Hepatocyte (in vitro differentiated cells): ENCODE results near the gene ADRA1B. TPM values are rescaled to one million over a fixed set of nuclear protein-coding genes. Genes with fewer than 3 reads are reported as not detected.

Experiments used
- DNase-seq: peaks from one replicate; pipeline ENCODE4 v3.0.0-alpha.2; 2016; ENCODE audit warnings: low spot score
- H2AFZ ChIP-seq: fragments of 200-600 bp; sonication (generic); 2 replicates; pipeline ENCODE4 v1.6.0; 2016; ENCODE audit warnings: antibody characterized with exemption, mild to moderate bottlenecking
- H3K27ac ChIP-seq: fragments of 200-600 bp; sonication (generic); 2 replicates; pipeline ENCODE4 v1.5.1; 2016; ENCODE audit warnings: mild to moderate bottlenecking
- H3K27me3 ChIP-seq: fragments of 200-600 bp; sonication (generic); 2 replicates; pipeline ENCODE4 v1.6.1; 2016
- H3K36me3 ChIP-seq: fragments of 200-600 bp; sonication (generic); replicated peaks from 2 replicates; pipeline ENCODE4 v1.5.1; 2016; ENCODE audit warnings: low read depth; ENCODE audit not compliant: insufficient read depth
- H3K4me1 ChIP-seq: fragments of 200-600 bp; sonication (generic); 2 replicates; pipeline ENCODE4 v1.5.1; 2016; ENCODE audit warnings: mild to moderate bottlenecking, moderate library complexity; ENCODE audit not compliant: insufficient read depth
- H3K4me2 ChIP-seq: fragments of 200-600 bp; sonication (generic); 2 replicates; pipeline ENCODE4 v1.6.0; 2016
- H3K4me3 ChIP-seq: fragments of 200-600 bp; sonication (generic); 2 replicates; pipeline ENCODE4 v1.5.1; 2016; ENCODE audit warnings: mild to moderate bottlenecking
- H3K79me2 ChIP-seq: fragments of 200-600 bp; sonication (generic); 2 replicates; pipeline ENCODE4 v1.6.0; 2017; ENCODE audit warnings: mild to moderate bottlenecking
- H3K9me2 ChIP-seq: fragments of 200-600 bp; sonication (generic); replicated peaks from 2 replicates; pipeline ENCODE4 v1.6.0; 2017; ENCODE audit warnings: mild to moderate bottlenecking; ENCODE audit not compliant: insufficient read depth
- H3K9me3 ChIP-seq: fragments of 200-600 bp; sonication (generic); 2 replicates; pipeline ENCODE4 v1.5.1; 2016; ENCODE audit warnings: low read depth, mild to moderate bottlenecking
- H4K20me1 ChIP-seq: fragments of 200-600 bp; sonication (generic); 2 replicates; pipeline ENCODE4 v1.6.0; 2016; ENCODE audit warnings: mild to moderate bottlenecking; ENCODE audit not compliant: insufficient read depth, poor library complexity, severe bottlenecking
- CTCF ChIP-seq: fragments of 200-600 bp; sonication (generic); IDR thresholded peaks from 2 replicates; pipeline ENCODE4 v1.5.1; 2016; ENCODE audit warnings: antibody characterized with exemption, mild to moderate bottlenecking; ENCODE audit not compliant: poor library complexity
- EZH2 ChIP-seq: fragments of 200-600 bp; sonication (generic); IDR thresholded peaks from 2 replicates; pipeline ENCODE4 v1.6.1; 2016; ENCODE audit warnings: antibody characterized with exemption, mild to moderate bottlenecking, borderline replicate concordance
- EZH2phosphoT487 ChIP-seq: fragments of 200-600 bp; sonication (generic); IDR thresholded peaks from one replicate; pipeline ENCODE4 v1.6.1; 2018; ENCODE audit warnings: antibody characterized with exemption, mild to moderate bottlenecking, low read depth, moderate library complexity; ENCODE audit not compliant: unreplicated experiment, severe bottlenecking
- WGBS: methylation state at CpG from one replicate; pipeline ENCODE4 v1.1.6; 2016; ENCODE audit warnings: low lambda C conversion rate; ENCODE audit errors: missing lambda C conversion rate; 5-methylcytosine and 5-hydroxymethylcytosine counted together
- polyA plus RNA-seq: library from polyadenylated mRNA; unstranded; fragments of >200 nt; fragmentation: Nextera tagmentation; extraction: Ambion mirVana; gene quantifications from 2 replicates; pipeline ENCODE4 v1.2.1, GENCODE V29; 2016
- total RNA-seq: library from RNA; depleted of rRNA; stranded (reverse); fragments of >200 nt; gene quantifications from 2 replicates; pipeline ENCODE4 v1.2.3, GENCODE V29; 2014

ADRA1B gene
- 2.0 and 2.6 TPM in 2 replicates for total RNA-seq
- polyA plus RNA-seq, result 3.5 and 3.8 TPM in 2 replicates

- Histone ChIP-seq H3K4me2 (peak within 1 kb of the TSS; percentile 97), H2AFZ (peak within 1 kb of the TSS; percentile 34)
These were observed at the start of gene ADRA1B for GRCh38 chr5:159915904-159916840. Gene ADRA1B (plus strand): TSS chr5:159916482. CDS start chr5:159916906, 424 bp downstream.

GRCh38 chr5:159873680-159874079 lies 42.6 kb upstream of the ADRA1B start:
- Histone ChIP-seq H4K20me1 (no peaks in the 10 kb centered on the region), H3K4me3 (no peak overlapping the region), H3K27ac (no peak overlapping the region), H2AFZ (no peak overlapping the region), H3K4me2 (no peak overlapping the region), H3K9me2 (no peaks in the 10 kb centered on the region), H3K4me1 (no peaks in the 10 kb centered on the region), H3K27me3 (peaks cover 19% of the 10 kb centered on the region), H3K9me3 (no peaks in the 10 kb centered on the region), H3K36me3 (no peaks in the 10 kb centered on the region), H3K79me2 (no peaks in the 10 kb centered on the region)
- DNase-seq, result no peak
- WGBS, result 88% methylated on average over 2 of the region's 2 CpGs
- TF ChIP-seq CTCF (no peak), EZH2phosphoT487 (no peak), EZH2 (no peak)

More at GRCh38 chr5:159915904-159916840, at the start of gene ADRA1B:
- Histone ChIP-seq H3K79me2 (no peaks in the 10 kb centered on the region), H4K20me1 (no peaks in the 10 kb centered on the region), H3K4me1 (peaks cover 25% of the 10 kb centered on the region), H3K9me2 (no peaks in the 10 kb centered on the region), H3K27me3 (peaks cover 27% of the 10 kb centered on the region), H3K4me3 (peak within 1 kb of the TSS; percentile 46), H3K27ac (no peak within 1 kb of the TSS), H3K36me3 (no peaks in the 10 kb centered on the region), H3K9me3 (no peaks in the 10 kb centered on the region)
- DNase-seq, result peak; percentile 88
- TF ChIP-seq EZH2phosphoT487 (no peak), EZH2 (no peak), CTCF (peak; percentile 65)
- WGBS, result 3% methylated on average over 23 of the region's 81 CpGs

GRCh38 chr5:159874263-159874662 lies 42.0 kb upstream of the ADRA1B start:
- H2AFZ ChIP-seq, result no peak overlapping the region
- no peak overlapping the region for H3K4me2 ChIP-seq
- H3K4me3 ChIP-seq, result no peak overlapping the region
- H3K36me3 ChIP-seq, result no peaks in the 10 kb centered on the region
- H3K79me2 ChIP-seq, result no peaks in the 10 kb centered on the region
- H4K20me1 ChIP-seq, result no peaks in the 10 kb centered on the region
- no peak overlapping the region for H3K27ac ChIP-seq
- H3K27me3 ChIP-seq, result peaks cover 19% of the 10 kb centered on the region
- no peaks in the 10 kb centered on the region for H3K9me2 ChIP-seq
- TF ChIP-seq CTCF (no peak), EZH2 (no peak), EZH2phosphoT487 (no peak)
- no peaks in the 10 kb centered on the region for H3K9me3 ChIP-seq
- no peak for DNase-seq
- peaks cover 1% of the 10 kb centered on the region for H3K4me1 ChIP-seq
